IPS-NIHi11 (cell line): ENCODE results near the gene KLF2.
A peak's percentile ranks its signal among the peaks of the same experiment; 100 is the strongest.
"Not testable (repeated sequence)": the region's sequence is repeated elsewhere in the genome, so short reads cannot be mapped to it uniquely, and the experiment has no call there.

ENCODE experiments used
- DNase-seq: peaks from one replicate; pipeline ENCODE4 v3.0.0; 2012; ENCODE audit warnings: mixed read lengths, low spot score

Gene KLF2

GRCh38 chr19:16338470-16339360 is 14.1 kb downstream of the KLF2 start:
- DNase-seq: peak; percentile 51

DNA sequence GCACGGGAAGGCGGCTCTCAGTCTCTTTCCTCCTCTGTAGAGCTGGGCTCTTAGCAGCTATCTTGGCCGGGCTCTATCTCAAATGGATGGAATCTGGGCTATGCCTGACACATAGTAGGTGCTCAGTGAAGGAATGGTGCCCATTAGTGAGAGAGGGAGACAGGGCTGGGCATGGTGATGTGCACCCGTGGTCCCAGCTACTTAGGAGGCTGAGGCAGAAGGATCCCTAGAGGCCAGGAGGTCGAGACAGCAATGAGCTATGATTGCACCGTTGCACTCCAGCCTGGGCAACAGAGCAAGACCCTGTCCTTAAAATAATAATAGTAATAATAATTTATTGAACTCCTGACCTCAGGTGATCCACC is 14.7 kb downstream of the KLF2 start:
- DNase-seq: no peak

GRCh38 chr19:16340092-16340491 is 15.5 kb downstream of the KLF2 start:
- peak; percentile 50 for DNase-seq

DNA sequence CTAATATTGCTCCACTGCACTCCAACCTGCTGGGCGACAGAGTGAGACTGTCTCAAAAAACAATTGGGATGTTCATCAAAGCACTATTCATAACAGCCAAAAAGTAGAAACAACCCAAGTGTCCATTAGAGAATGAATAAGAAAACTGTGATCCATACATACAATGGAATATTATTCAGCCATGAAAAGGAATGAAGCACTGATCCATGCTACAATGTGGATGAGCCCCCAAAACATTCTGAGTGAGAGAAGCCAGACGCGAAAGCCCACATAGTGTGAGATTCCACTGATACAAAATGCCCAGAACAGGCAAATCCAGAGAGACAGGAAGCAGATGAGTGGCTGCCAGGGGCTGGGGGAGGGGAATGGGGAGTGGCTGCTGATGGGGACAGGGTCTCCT is 16.0 kb downstream of the KLF2 start:
- no peak for DNase-seq

DNA sequence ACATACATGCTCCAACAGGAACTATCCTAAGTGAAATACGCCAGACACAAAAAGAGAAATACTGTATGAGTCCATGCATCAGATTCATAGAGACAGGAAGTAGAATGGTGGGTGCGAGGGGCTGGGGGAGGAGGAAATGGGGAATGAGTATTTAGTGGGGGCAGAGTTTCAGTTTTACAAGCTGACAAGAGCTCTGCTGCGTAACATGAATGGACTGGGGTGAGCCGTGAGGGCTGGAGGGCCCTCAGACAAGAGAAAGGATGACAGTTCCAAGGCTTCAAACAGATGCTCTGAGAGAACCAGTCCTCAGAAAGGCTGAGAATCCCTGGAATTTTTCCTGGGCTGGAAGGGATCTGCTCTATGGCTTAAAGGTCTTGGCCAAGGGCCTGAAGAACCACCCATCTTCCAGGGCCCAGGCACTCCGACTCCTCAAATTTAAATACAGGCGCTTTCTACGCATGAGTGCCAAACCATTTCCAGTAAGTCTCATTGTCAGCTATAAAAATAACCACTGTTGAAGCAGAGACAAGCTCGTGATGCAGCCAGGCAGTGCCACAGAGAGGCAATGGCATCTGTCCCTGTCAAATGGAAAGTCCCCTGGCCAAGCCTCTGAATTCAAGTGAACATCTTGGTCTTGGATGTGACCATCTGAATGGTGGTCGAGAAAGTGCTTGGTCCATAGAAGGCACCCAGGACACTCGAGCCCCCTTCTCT is 17.5 kb downstream of the KLF2 start:
- no peak for DNase-seq

- no peak for DNase-seq
Observed at GRCh38 chr19:16343156-16343555, 18.5 kb downstream of the KLF2 start.

DNA sequence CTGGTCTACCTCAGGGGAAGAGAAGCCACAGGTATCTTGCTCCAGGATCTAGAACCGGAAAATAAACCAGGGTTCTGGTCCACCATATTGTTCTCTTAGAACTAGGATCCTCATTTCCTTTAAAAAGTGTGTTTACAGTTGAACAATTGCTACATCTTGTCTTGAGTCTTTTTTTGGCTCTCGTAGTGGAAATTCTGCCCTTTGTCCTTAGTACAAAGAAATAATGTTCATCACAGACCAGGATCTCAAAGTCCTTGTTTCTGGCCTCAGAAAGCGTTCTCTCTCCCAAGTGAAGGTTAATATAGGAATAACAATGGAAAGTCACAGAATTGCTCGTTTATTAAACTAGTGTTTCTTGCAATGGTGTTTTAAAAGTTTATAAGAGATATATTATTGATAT is 20.8 kb downstream of the KLF2 start:
- DNase-seq: no peak

DNA sequence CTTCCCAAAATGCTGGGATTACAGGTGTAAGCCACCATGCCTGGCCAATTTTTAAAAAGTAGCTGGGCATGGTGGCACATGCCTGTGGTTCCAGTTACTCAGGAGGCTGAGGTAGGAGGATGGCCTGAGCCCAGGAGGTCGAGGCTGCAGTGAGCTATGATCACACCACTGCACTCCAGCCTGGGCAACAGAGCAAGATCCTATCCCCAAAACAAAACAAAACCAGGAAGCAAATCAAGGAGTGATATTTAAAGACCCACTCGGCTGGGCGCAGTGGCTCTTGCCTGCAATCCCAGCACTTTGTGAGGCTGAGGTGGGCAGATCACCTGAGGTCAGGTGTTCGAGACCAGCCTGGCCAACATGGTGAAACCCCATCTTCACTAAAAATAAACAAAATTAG is 22.5 kb downstream of the KLF2 start:
- DNase-seq: not testable (repeated sequence)

- DNase-seq: no peak
Observed at GRCh38 chr19:16347706-16348105, 23.1 kb downstream of the KLF2 start.

- DNase-seq: no peak
Observed at GRCh38 chr19:16349551-16350152, 25.0 kb downstream of the KLF2 start.

- DNase-seq: no peak
Observed at GRCh38 chr19:16351133-16351809, 26.6 kb downstream of the KLF2 start.

GRCh38 chr19:16355293-16356043 is 30.8 kb downstream of the KLF2 start:
- no peak for DNase-seq

GRCh38 chr19:16358456-16358855 is 33.8 kb downstream of the KLF2 start:
- no peak for DNase-seq

DNA sequence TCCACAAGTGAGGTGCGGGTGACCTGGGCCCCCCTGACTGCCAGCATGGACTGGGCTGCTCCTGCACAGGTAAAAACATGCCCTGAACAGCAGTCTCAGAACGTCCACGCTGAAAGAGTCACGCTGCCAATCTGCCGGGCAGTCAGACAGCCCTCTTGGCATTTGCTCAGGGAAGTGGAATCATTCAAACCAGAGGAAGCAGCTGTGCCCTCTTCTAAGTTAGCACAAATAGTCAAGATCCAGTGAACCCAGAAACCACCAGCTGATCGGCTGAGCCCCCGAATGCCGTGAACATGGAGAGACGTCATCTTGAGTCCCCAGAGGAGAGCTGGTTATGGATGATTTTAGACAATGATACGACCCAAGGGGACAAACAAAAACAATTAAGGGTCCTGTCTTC is 34.4 kb downstream of the KLF2 start:
- no peak for DNase-seq

- no peak for DNase-seq
Observed at GRCh38 chr19:16359964-16360363, 35.3 kb downstream of the KLF2 start.

GRCh38 chr19:16360738-16361137 is 36.1 kb downstream of the KLF2 start:
- DNase-seq: no peak

GRCh38 chr19:16361254-16361653 is 36.6 kb downstream of the KLF2 start:
- DNase-seq: no peak

DNA sequence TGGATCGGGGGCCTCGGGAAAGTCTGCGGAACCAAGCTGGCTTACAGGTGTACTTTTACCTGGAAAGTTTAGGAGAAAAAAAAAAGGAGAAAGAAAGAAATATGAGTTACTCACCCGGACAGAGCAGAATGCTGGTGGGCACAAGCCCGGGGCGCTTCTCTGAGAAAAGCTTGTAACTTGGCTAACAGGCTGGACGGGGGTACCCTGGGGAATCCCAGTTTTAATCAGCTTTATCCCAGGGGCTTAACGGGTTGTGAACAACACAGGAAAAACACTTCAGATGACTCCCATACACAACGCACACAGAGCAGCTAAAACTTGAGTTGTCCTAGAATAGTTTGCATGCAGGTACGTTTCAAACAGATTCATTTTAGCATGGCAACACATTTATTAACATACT is 37.3 kb downstream of the KLF2 start:
- DNase-seq: no peak

DNA sequence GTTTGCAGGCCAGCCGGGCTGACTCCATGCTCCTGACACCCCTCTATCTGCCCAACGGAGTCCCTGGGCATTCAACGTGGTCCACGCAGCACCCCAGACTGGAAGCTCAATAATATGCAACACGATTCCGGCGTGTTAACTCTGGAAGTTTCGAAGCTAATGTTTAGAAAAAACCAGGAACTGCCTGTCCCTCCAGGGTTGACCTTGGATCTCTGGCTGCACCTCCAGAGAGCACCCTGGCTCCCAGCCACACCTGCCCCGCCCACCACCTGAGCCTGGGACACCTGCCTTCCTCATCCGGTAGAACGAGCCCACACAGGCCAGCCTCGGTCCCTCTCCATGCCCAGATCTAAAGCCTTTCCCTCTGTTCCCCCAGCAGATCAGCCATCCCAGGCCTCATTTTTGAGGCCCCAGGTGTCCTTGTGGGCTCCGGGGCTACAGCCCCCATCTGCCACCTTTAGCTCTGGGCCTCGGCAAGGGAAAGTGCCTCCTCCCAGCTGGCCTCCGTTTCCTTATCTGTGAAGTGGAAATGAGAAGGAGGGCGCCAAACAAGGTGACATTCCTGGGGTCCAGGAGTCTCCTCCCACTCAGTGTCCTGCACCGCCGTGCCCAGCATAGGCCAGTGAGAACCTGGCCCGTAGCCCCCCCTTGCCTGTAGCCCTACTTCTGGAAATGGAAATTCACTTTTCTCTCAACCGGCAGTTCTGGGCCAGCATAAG is 38.7 kb downstream of the KLF2 start:
- peak; percentile 50 for DNase-seq

DNA sequence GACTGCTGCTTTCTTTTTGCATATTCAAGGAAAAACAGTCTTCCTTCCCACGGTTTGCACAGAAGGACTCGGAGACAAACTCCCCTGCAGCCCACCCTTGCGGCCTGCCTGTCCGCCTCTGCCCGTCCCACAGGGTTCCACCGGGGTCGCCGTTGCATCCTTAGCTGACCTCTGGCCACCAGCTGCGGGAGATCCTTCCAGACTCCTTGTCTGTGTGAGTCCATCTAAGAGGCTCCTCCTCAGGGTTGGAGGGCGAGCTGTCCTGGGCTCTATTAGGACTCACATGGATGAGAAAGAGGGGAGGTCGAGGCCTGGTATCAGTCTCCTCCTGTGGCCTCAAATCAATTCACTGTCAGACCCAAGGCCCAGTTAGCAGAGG is 39.2 kb downstream of the KLF2 start:
- DNase-seq: no peak

- DNase-seq: no peak
Observed at GRCh38 chr19:16364231-16364865, 39.7 kb downstream of the KLF2 start.
